Measurements from ENCODE around the gene CALML3. TPM values are rescaled to one million over a fixed set of nuclear protein-coding genes. Genes with fewer than 3 reads are reported as not detected.

Gene CALML3
- total RNA-seq, 1 experiment from 2014 or later, result not detected

- no peaks in the 10 kb centered on the region for H4K20me1 ChIP-seq (ENCODE audit: low read length)
- BruUV-seq (replicated peaks), result no TSS peak
- H3K4me2 ChIP-seq (ENCODE audit: low read length), result no peak overlapping the region
- H3K27ac ChIP-seq (ENCODE audit: low read length), result no peak overlapping the region
- ChIA-PET POLR2A (ENCODE audit: unreplicated experiment) (no interaction called here), CTCF (no interaction called here)
- no peak overlapping the region for H3K9ac ChIP-seq (ENCODE audit: low read length)
- H3F3A ChIP-seq (ENCODE audit: low read length, unreplicated experiment), result no peaks in the 10 kb centered on the region
- ATAC-seq, result no peak
- DNase-seq, result no peak
- H3K4me1 ChIP-seq (ENCODE audit: insufficient read depth, low read length), result peaks cover 19% of the 10 kb centered on the region
- H3K79me2 ChIP-seq (ENCODE audit: low read length), result no peaks in the 10 kb centered on the region
- no peak overlapping the region for H2AFZ ChIP-seq (ENCODE audit: low read length)
- no peak overlapping the region for H3K4me3 ChIP-seq (ENCODE audit: low read length)
- intact Hi-C loops (cut with micrococcal nuclease), result no loop called here
- TF ChIP-seq EZH2phosphoT487 (IDR thresholded peaks at IDR 0.05; ENCODE audit: borderline replicate concordance, low read length) (no peak), EZH2 (IDR thresholded peaks at IDR 0.05; ENCODE audit: low read length, unreplicated experiment) (no peak)
- TF ChIP-seq, protein P1, sequence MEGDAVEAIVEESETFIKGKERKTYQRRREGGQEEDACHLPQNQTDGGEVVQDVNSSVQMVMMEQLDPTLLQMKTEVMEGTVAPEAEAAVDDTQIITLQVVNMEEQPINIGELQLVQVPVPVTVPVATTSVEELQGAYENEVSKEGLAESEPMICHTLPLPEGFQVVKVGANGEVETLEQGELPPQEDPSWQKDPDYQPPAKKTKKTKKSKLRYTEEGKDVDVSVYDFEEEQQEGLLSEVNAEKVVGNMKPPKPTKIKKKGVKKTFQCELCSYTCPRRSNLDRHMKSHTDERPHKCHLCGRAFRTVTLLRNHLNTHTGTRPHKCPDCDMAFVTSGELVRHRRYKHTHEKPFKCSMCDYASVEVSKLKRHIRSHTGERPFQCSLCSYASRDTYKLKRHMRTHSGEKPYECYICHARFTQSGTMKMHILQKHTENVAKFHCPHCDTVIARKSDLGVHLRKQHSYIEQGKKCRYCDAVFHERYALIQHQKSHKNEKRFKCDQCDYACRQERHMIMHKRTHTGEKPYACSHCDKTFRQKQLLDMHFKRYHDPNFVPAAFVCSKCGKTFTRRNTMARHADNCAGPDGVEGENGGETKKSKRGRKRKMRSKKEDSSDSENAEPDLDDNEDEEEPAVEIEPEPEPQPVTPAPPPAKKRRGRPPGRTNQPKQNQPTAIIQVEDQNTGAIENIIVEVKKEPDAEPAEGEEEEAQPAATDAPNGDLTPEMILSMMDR (conservative IDR thresholded peaks at IDR 0.05; ENCODE audit: low read depth, low read length), result no peak
- no peaks in the 10 kb centered on the region for H3K27me3 ChIP-seq (ENCODE audit: low read length)
- H3K9me3 ChIP-seq (ENCODE audit: low read length), result no peaks in the 10 kb centered on the region
- H3K9me2 ChIP-seq (replicated peaks; ENCODE audit: low read length), result no peaks in the 10 kb centered on the region
- no peaks in the 10 kb centered on the region for H3K36me3 ChIP-seq (ENCODE audit: low read depth, low read length)
Observed at GRCh38 chr10:5506751-5507648, 17.8 kb upstream of the CALML3 start.

- H3K27ac ChIP-seq (ENCODE audit: low read length), result no peak overlapping the region
- no peaks in the 10 kb centered on the region for H3F3A ChIP-seq (ENCODE audit: low read length, unreplicated experiment)
- no peak overlapping the region for H3K4me3 ChIP-seq (ENCODE audit: low read length)
- POLR2A ChIA-PET (ENCODE audit: unreplicated experiment), result no interaction called here
- no peaks in the 10 kb centered on the region for H4K20me1 ChIP-seq (ENCODE audit: low read length)
- BruUV-seq (replicated peaks), result no TSS peak
- TF ChIP-seq, protein P1 (conservative IDR thresholded peaks at IDR 0.05; ENCODE audit: low read depth, low read length), result no peak
- TF ChIP-seq EZH2phosphoT487 (IDR thresholded peaks at IDR 0.05; ENCODE audit: borderline replicate concordance, low read length) (no peak), EZH2 (IDR thresholded peaks at IDR 0.05; ENCODE audit: low read length, unreplicated experiment) (no peak)
- H3K36me3 ChIP-seq (ENCODE audit: low read depth, low read length), result no peaks in the 10 kb centered on the region
- H3K9ac ChIP-seq (ENCODE audit: low read length), result no peak overlapping the region
- DNase-seq (no peak), ATAC-seq (no peak)
- CTCF ChIA-PET, result no interaction called here
- no peaks in the 10 kb centered on the region for H3K27me3 ChIP-seq (ENCODE audit: low read length)
- H3K4me2 ChIP-seq (ENCODE audit: low read length), result no peak overlapping the region
- no peak overlapping the region for H2AFZ ChIP-seq (ENCODE audit: low read length)
- no peaks in the 10 kb centered on the region for H3K79me2 ChIP-seq (ENCODE audit: low read length)
- no peaks in the 10 kb centered on the region for H3K9me3 ChIP-seq (ENCODE audit: low read length)
- H3K9me2 ChIP-seq (replicated peaks; ENCODE audit: low read length), result no peaks in the 10 kb centered on the region
- intact Hi-C loops (cut with micrococcal nuclease), result no loop called here
- peaks cover 18% of the 10 kb centered on the region for H3K4me1 ChIP-seq (ENCODE audit: insufficient read depth, low read length)
Observed at GRCh38 chr10:5507649-5508131, 17.1 kb upstream of the CALML3 start.

- TF ChIP-seq EZH2phosphoT487 (IDR thresholded peaks at IDR 0.05; ENCODE audit: borderline replicate concordance, low read length), result no peak
- TF ChIP-seq, protein P1 (conservative IDR thresholded peaks at IDR 0.05; ENCODE audit: low read depth, low read length), result no peak
- TF ChIP-seq EZH2 (IDR thresholded peaks at IDR 0.05; ENCODE audit: low read length, unreplicated experiment), result no peak
- Histone ChIP-seq H3K27ac (ENCODE audit: low read length) (no peak overlapping the region), H2AFZ (ENCODE audit: low read length) (no peak overlapping the region), H3K9ac (ENCODE audit: low read length) (no peak overlapping the region), H3K9me2 (replicated peaks; ENCODE audit: low read length) (no peaks in the 10 kb centered on the region), H3K4me3 (ENCODE audit: low read length) (no peak overlapping the region), H3K9me3 (ENCODE audit: low read length) (no peaks in the 10 kb centered on the region), H3F3A (ENCODE audit: low read length, unreplicated experiment) (no peaks in the 10 kb centered on the region), H3K79me2 (ENCODE audit: low read length) (no peaks in the 10 kb centered on the region), H3K4me2 (ENCODE audit: low read length) (no peak overlapping the region), H3K36me3 (ENCODE audit: low read depth, low read length) (no peaks in the 10 kb centered on the region), H4K20me1 (ENCODE audit: low read length) (no peaks in the 10 kb centered on the region), H3K4me1 (ENCODE audit: insufficient read depth, low read length) (peaks cover 13% of the 10 kb centered on the region), H3K27me3 (ENCODE audit: low read length) (no peaks in the 10 kb centered on the region)
- ChIA-PET POLR2A (ENCODE audit: unreplicated experiment) (no interaction called here), CTCF (no interaction called here)
- no TSS peak for BruUV-seq (replicated peaks)
- DNase-seq (no peak), ATAC-seq (no peak)
- intact Hi-C loops (cut with micrococcal nuclease), result no loop called here
Observed at GRCh38 chr10:5508161-5508604, 16.6 kb upstream of the CALML3 start.

Measured in PC-3 (cell line).